A549 (cell line): ENCODE measurements around the gene LILRB2. TPM values are rescaled to one million over a fixed set of nuclear protein-coding genes. Genes with fewer than 3 reads are reported as not detected.
"Not testable (repeated sequence)": the region's sequence is repeated elsewhere in the genome, so short reads cannot be mapped to it uniquely, and the experiment has no call there.

Experiments used
- ATAC-seq, 2 experiments: fragments of 200-7000 bp in 1 of 2; fragments of >200 bp in 1 of 2; cut with Nextera tagmentation in 1 of 2; cut with Tn5 transposase in 1 of 2; 3 replicates each; pipeline versions ENCODE4 v1.8.0 to v1.9.1; 2018 to 2020; ENCODE audit warnings: mild to moderate bottlenecking in 1 of 2, moderate library complexity in 1 of 2
- CTCF ChIA-PET: fragments of 300-600 bp; sonication (Branson Sonifier 250); formaldehyde crosslinking; extraction: SDS; loops from one replicate; lab custom pipeline; 2021; ENCODE audit warnings: antibody characterized with exemption, inconsistent platforms; lab: Yijun Ruan, JAX
- POLR2A ChIA-PET: fragments of 350-600 bp; formaldehyde crosslinking; extraction: SDS; loops from one replicate; lab custom pipeline; 2021; ENCODE audit warnings: antibody characterized with exemption, inconsistent platforms; lab: Yijun Ruan, JAX
- DNase-seq, 2 experiments: peaks; one replicate each; pipeline versions ENCODE4 v3.0.0 to v3.0.0-alpha.2; 2011 to 2016; ENCODE audit warnings: low read depth in 1 of 2, low spot score in 1 of 2
- FAIRE-seq: peaks from 2 replicates; lab custom pipeline; 2011; peaks lifted over from hg19 to GRCh38; lab: Jason Lieb, UNC
- H3K27ac ChIP-seq, 2 experiments: fragments of >200 bp; sonication (Bioruptor Twin); formaldehyde crosslinking; 3 replicates each; pipeline ENCODE4 v1.5.1; 2016 to 2017
- H3K4me1 ChIP-seq: fragments of >200 bp; sonication (Bioruptor Twin); formaldehyde crosslinking; 3 replicates; pipeline ENCODE4 v1.6.1; 2016
- H3K4me2 ChIP-seq: fragments of >200 bp; sonication (Bioruptor Twin); formaldehyde crosslinking; 3 replicates; pipeline ENCODE4 v1.6.1; 2016
- H3K4me3 ChIP-seq: fragments of >200 bp; sonication (Bioruptor Twin); formaldehyde crosslinking; 3 replicates; pipeline ENCODE4 v1.5.1; 2016
- H3K9me3 ChIP-seq: fragments of >200 bp; sonication (Bioruptor Twin); formaldehyde crosslinking; 3 replicates; pipeline ENCODE4 v1.6.1; 2016
- CBX2 ChIP-seq: fragments of 200-600 bp; sonication (generic); IDR thresholded peaks from 2 replicates; pipeline ENCODE4 v1.6.1; 2016; ENCODE audit warnings: low read depth, mild to moderate bottlenecking, borderline replicate concordance
- CHD2 ChIP-seq: fragments of 150-350 bp; IDR thresholded peaks from 2 replicates; pipeline ENCODE4 v1.6.1; 2014; ENCODE audit warnings: low read length; ENCODE audit not compliant: partially characterized antibody
- HDAC2 ChIP-seq: fragments of 200-600 bp; sonication (generic); IDR thresholded peaks from 2 replicates; pipeline ENCODE4 v1.6.1; 2016
- HOXB13 ChIP-seq: fragments of 250-450 bp; sonication (Bioruptor Pico); IDR thresholded peaks from 2 replicates; pipeline ENCODE4 v1.5.0; 2020; ENCODE audit warnings: low read depth, mild to moderate bottlenecking, moderate library complexity
- HOXB5 ChIP-seq: fragments of 250-450 bp; sonication (Bioruptor Pico); IDR thresholded peaks from 2 replicates; pipeline ENCODE4 v1.5.0; 2020; ENCODE audit warnings: mild to moderate bottlenecking, moderate library complexity
- JUN ChIP-seq, 2 experiments: fragments of >200 bp; sonication (Bioruptor Twin); formaldehyde crosslinking; IDR thresholded peaks; 2 replicates in 1 of 2; 3 replicates in 1 of 2; pipeline ENCODE4 v1.6.1; 2016 to 2017
- KDM5A ChIP-seq: fragments of 200-600 bp; sonication (generic); IDR thresholded peaks from 2 replicates; pipeline ENCODE4 v1.6.1; 2016; ENCODE audit warnings: antibody characterized with exemption, mild to moderate bottlenecking
- MYC ChIP-seq: IDR thresholded peaks from 2 replicates; pipeline ENCODE4 v1.6.1; 2012; ENCODE audit warnings: mild to moderate bottlenecking, inconsistent platforms, low read length, improper control_type of control experiment, borderline replicate concordance
- POLR2A ChIP-seq: IDR thresholded peaks from 2 replicates; pipeline ENCODE4 v1.6.1; 2012; ENCODE audit warnings: mild to moderate bottlenecking, low read length
- POLR2AphosphoS2 ChIP-seq: conservative IDR thresholded peaks from 2 replicates; pipeline ENCODE4 v1.6.1; 2012; ENCODE audit warnings: low read length, improper control_type of control experiment, inconsistent platforms
- RAD21 ChIP-seq, 2 experiments: fragments of >200 bp in 1 of 2; sonication (Bioruptor Twin) in 1 of 2; formaldehyde crosslinking in 1 of 2; IDR thresholded peaks in 1 of 2; conservative IDR thresholded peaks in 1 of 2; 2 replicates in 1 of 2; 3 replicates in 1 of 2; pipeline ENCODE4 v1.6.1; 2012 to 2018; ENCODE audit warnings: inconsistent platforms in 1 of 2
- TP53 ChIP-seq: fragments of 250-450 bp; sonication (Bioruptor Pico); IDR thresholded peaks from 2 replicates; pipeline ENCODE4 v1.5.0; 2021; ENCODE audit warnings: mild to moderate bottlenecking, moderate library complexity
- ZFP36 ChIP-seq: fragments of 450-650 bp; IDR thresholded peaks from 2 replicates; pipeline ENCODE4 v1.6.1; 2014; ENCODE audit warnings: borderline replicate concordance; ENCODE audit not compliant: partially characterized antibody
- WGBS: methylation state at CpG from one replicate; pipeline ENCODE4 v1.1.6; 2017; ENCODE audit errors: missing lambda C conversion rate; 5-methylcytosine and 5-hydroxymethylcytosine counted together
- polyA plus RNA-seq, 4 experiments: library from polyadenylated mRNA; depleted of rRNA in 3 of 4; stranded (reverse); fragments of >200 nt; fragmentation: RNase III in 1 of 4; extraction: RNeasy Plus Mini Kit Qiagen cat#74134 plus additional on column Dnase treatment in 1 of 4; gene quantifications; 2 replicates in 3 of 4; 3 replicates in 1 of 4; pipeline ENCODE4 v1.2.3, GENCODE V29; 2011 to 2017
- small RNA-seq, 6 experiments: library from RNA; depleted of rRNA; stranded (forward); fragments of <200 nt; gene quantifications; one replicate each; pipeline ENCODE3, GENCODE V24; 2012
- TF ChIP-seq, protein P1 (sequence below): fragments of 150-350 bp; IDR thresholded peaks from 2 replicates; pipeline ENCODE4 v1.6.1; 2014; ENCODE audit warnings: low read depth, mild to moderate bottlenecking, low read length
- TF ChIP-seq, protein P2 (sequence below): fragments of >200 bp; sonication (Bioruptor Twin); formaldehyde crosslinking; IDR thresholded peaks from 2 replicates; pipeline ENCODE4 v1.6.1; 2016
- TF ChIP-seq, protein P3 (sequence below): fragments of 250-450 bp; sonication (Bioruptor Pico); IDR thresholded peaks from 2 replicates; pipeline ENCODE4 v1.5.0; 2021; ENCODE audit warnings: mild to moderate bottlenecking, moderate library complexity, borderline replicate concordance
- TF ChIP-seq, protein P4 (sequence below): fragments of 250-450 bp; sonication (Bioruptor Pico); IDR thresholded peaks from 2 replicates; pipeline ENCODE4 v1.5.0; 2020; ENCODE audit warnings: low read depth, mild to moderate bottlenecking, moderate library complexity

Gene LILRB2
- polyA plus RNA-seq, 2 of the 4 experiments (the other 2 are of a cell fraction) = not detected

DNA sequence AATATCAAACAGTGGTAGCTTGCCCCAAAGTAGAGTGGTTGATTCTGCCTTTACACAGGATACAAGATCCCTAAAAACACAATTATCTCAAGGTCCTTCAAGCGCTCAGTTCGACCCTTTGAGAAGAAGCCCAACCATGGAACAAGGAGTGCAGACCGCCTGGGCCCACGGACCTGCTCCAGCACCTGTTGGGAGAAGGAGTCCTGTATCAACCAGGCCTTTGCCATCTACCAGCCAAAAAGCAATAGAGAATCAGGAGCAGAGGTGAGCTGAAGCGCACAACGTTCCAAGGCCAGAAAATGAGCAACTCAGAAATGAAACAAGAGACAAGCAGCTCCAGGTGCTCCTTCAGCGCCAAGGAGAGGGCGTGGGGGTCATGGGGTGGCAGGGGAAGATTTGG, 51.8 kb downstream of the LILRB2 start:
- no peak overlapping the region for H3K4me2 ChIP-seq
- ChIA-PET POLR2A (interaction anchor here (1.3 kb wide), 1 partner anchor 92 kb away, joined by 3 read pairs; the partner anchor contains the start of gene CNOT3), CTCF (interaction anchor here (0.5 to 1.3 kb wide), 5 partner anchors 31 to 162 kb away, joined by 3 to 5 read pairs (median 3); no protein-coding TSS in a partner anchor)
- TF ChIP-seq CHD2 (no peak), ZFP36 (no peak), HOXB13 (no peak), JUN (IDR thresholded peaks at IDR 0.05) (no peak), CBX2 (no peak), TP53 (no peak), HDAC2 (no peak), POLR2A (no peak), RAD21 (conservative IDR thresholded peaks at IDR 0.05 in 1 of 2, IDR thresholded peaks at IDR 0.05 in 1 of 2) (no peak), HOXB5 (CRISPR knock-in tag) (no peak), KDM5A (no peak), MYC (no peak), POLR2AphosphoS2 (no peak)
- TF ChIP-seq, protein P1, sequence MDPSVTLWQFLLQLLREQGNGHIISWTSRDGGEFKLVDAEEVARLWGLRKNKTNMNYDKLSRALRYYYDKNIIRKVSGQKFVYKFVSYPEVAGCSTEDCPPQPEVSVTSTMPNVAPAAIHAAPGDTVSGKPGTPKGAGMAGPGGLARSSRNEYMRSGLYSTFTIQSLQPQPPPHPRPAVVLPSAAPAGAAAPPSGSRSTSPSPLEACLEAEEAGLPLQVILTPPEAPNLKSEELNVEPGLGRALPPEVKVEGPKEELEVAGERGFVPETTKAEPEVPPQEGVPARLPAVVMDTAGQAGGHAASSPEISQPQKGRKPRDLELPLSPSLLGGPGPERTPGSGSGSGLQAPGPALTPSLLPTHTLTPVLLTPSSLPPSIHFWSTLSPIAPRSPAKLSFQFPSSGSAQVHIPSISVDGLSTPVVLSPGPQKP = no peak
- TF ChIP-seq, protein P2, sequence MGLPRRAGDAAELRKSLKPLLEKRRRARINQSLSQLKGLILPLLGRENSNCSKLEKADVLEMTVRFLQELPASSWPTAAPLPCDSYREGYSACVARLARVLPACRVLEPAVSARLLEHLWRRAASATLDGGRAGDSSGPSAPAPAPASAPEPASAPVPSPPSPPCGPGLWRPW = no peak
- TF ChIP-seq, protein P3, sequence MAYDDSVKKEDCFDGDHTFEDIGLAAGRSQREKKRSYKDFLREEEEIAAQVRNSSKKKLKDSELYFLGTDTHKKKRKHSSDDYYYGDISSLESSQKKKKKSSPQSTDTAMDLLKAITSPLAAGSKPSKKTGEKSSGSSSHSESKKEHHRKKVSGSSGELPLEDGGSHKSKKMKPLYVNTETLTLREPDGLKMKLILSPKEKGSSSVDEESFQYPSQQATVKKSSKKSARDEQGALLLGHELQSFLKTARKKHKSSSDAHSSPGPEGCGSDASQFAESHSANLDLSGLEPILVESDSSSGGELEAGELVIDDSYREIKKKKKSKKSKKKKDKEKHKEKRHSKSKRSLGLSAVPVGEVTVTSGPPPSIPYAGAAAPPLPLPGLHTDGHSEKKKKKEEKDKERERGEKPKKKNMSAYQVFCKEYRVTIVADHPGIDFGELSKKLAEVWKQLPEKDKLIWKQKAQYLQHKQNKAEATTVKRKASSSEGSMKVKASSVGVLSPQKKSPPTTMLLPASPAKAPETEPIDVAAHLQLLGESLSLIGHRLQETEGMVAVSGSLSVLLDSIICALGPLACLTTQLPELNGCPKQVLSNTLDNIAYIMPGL (CRISPR knock-in tag) = no peak
- TF ChIP-seq, protein P4, sequence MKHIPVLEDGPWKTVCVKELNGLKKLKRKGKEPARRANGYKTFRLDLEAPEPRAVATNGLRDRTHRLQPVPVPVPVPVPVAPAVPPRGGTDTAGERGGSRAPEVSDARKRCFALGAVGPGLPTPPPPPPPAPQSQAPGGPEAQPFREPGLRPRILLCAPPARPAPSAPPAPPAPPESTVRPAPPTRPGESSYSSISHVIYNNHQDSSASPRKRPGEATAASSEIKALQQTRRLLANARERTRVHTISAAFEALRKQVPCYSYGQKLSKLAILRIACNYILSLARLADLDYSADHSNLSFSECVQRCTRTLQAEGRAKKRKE (CRISPR knock-in tag) = no peak
- TF ChIP-seq, all 56 proteins: peak for 0
- no peak overlapping the region for H3K4me3 ChIP-seq
- H3K9me3 ChIP-seq = peaks cover 5% of the 10 kb centered on the region
- FAIRE-seq (no peak), ATAC-seq (no peak), DNase-seq (no peak)
- 75% methylated on average over 8 of the region's 8 CpGs for WGBS
- H3K4me1 ChIP-seq = no peaks in the 10 kb centered on the region
- H3K27ac ChIP-seq = no peak overlapping the region

DNA sequence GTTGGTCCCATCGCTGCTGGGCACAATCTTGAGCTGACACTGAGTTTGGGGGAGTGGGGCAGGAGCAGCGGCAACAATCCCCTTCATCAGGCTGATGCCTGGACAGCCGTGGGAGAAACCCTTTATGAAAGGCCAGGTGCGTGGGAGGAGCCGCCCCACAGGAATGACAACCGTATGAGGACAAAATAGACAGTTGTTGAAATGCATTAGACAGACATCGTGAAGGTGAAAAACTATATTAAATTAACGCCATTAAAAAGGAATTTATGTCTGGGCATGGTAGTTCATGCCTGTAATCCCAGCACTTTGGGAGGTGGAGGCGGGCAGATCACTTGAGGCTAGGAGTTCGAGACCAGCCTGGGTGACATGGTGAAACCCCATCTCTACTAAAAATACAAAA, 56.3 kb downstream of the LILRB2 start:
- POLR2A ChIA-PET = interaction anchor here (1.0 kb wide), 1 partner anchor 14 kb away, joined by 4 read pairs; no protein-coding TSS in a partner anchor

DNA sequence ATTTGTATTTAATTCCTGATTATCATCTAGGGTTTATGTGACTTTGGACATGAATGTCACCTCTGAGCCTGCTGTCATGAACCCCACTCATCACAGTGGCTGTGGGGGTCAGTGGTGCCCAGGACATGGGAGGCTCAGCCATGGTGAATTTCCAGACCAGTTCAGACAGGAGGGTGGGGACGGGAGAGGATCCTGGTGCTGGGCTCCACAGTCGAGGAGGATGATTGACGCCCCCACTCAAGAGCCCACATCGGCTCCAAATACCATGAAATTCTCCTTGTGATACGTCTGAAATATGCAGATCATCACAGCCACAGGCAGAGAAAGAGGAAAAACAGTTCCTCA, 57.0 kb downstream of the LILRB2 start:
- FAIRE-seq, CTCF ChIA-PET, H3K4me1 ChIP-seq, DNase-seq, ATAC-seq, H3K9me3 ChIP-seq, H3K4me3 ChIP-seq, POLR2A ChIA-PET, H3K27ac ChIP-seq, H3K4me2 ChIP-seq: not testable (repeated sequence)
- WGBS = 43% methylated on average over 5 of the region's 5 CpGs

More for the DNA sequence above, 56.3 kb downstream of the LILRB2 start:
- not testable (repeated sequence) for H3K9me3 ChIP-seq, H3K4me3 ChIP-seq, H3K4me1 ChIP-seq, ATAC-seq, H3K4me2 ChIP-seq, H3K27ac ChIP-seq, DNase-seq, FAIRE-seq
- CTCF ChIA-PET = interaction anchor here (1.0 to 1.4 kb wide), 3 partner anchors 34 to 73 kb away, joined by 3 read pairs; no protein-coding TSS in a partner anchor
- WGBS = 69% methylated on average over 10 of the region's 10 CpGs

Small RNA genes within 50 kb of the gene (small RNA-seq; reads per million reads assigned to genes)
- gene AC245884.12 = 0 reads per million in 6 experiments
- gene MIR4752 = 0 reads per million in 6 experiments
- gene RNU6-1307P = 0 reads per million in 6 experiments

Other genes starting within 250 kb of the LILRB2 start
- 0.25 and 0.28 TPM in 2 replicates for gene VSTM1, start 217.2 kb downstream of the LILRB2 start, polyA plus RNA-seq (2011; rRNA removed)
- 0.50 to 0.94 TPM (median 0.53 TPM) in 3 replicates for gene VSTM1, start 217.2 kb downstream of the LILRB2 start, polyA plus RNA-seq (2017; fragmentation: RNase III; extraction: RNeasy Plus Mini Kit Qiagen cat#74134 plus additional on column Dnase treatment)
- not detected in 2 replicates for gene TARM1, start 199.7 kb downstream of the LILRB2 start, polyA plus RNA-seq (2011; rRNA removed)
- not detected in 3 replicates for gene TARM1, start 199.7 kb downstream of the LILRB2 start, polyA plus RNA-seq (2017; fragmentation: RNase III; extraction: RNeasy Plus Mini Kit Qiagen cat#74134 plus additional on column Dnase treatment)
- gene OSCAR, start 180.3 kb downstream of the LILRB2 start, polyA plus RNA-seq (2011; rRNA removed) = 0.26 and 0.33 TPM in 2 replicates
- 0.28 to 0.63 TPM (median 0.31 TPM) in 3 replicates for gene OSCAR, start 180.3 kb downstream of the LILRB2 start, polyA plus RNA-seq (2017; fragmentation: RNase III; extraction: RNeasy Plus Mini Kit Qiagen cat#74134 plus additional on column Dnase treatment)
- 36.5 and 43.5 TPM in 2 replicates for gene NDUFA3, start 178.3 kb downstream of the LILRB2 start, polyA plus RNA-seq (2011; rRNA removed)
- 188 to 198 TPM (median 190 TPM) in 3 replicates for gene NDUFA3, start 178.3 kb downstream of the LILRB2 start, polyA plus RNA-seq (2017; fragmentation: RNase III; extraction: RNeasy Plus Mini Kit Qiagen cat#74134 plus additional on column Dnase treatment)
- 10.8 and 16.1 TPM in 2 replicates for gene TFPT, start 165.5 kb downstream of the LILRB2 start, polyA plus RNA-seq (2011; rRNA removed)
- gene TFPT, start 165.5 kb downstream of the LILRB2 start, polyA plus RNA-seq (2017; fragmentation: RNase III; extraction: RNeasy Plus Mini Kit Qiagen cat#74134 plus additional on column Dnase treatment) = 26.1 to 29.2 TPM (median 26.6 TPM) in 3 replicates
- gene PRPF31, start 165.4 kb downstream of the LILRB2 start, polyA plus RNA-seq (2011; rRNA removed) = 66.9 and 69.8 TPM in 2 replicates
- gene PRPF31, start 165.4 kb downstream of the LILRB2 start, polyA plus RNA-seq (2017; fragmentation: RNase III; extraction: RNeasy Plus Mini Kit Qiagen cat#74134 plus additional on column Dnase treatment) = 164 to 169 TPM (median 164 TPM) in 3 replicates
- gene CNOT3, start 143.3 kb downstream of the LILRB2 start, polyA plus RNA-seq (2011; rRNA removed) = 24.9 and 28.3 TPM in 2 replicates
- gene CNOT3, start 143.3 kb downstream of the LILRB2 start, polyA plus RNA-seq (2017; fragmentation: RNase III; extraction: RNeasy Plus Mini Kit Qiagen cat#74134 plus additional on column Dnase treatment) = 59.2 to 62.6 TPM (median 62.4 TPM) in 3 replicates
- gene LENG1, start 121.4 kb downstream of the LILRB2 start, polyA plus RNA-seq (2011; rRNA removed) = 6.8 and 13.3 TPM in 2 replicates
- gene LENG1, start 121.4 kb downstream of the LILRB2 start, polyA plus RNA-seq (2017; fragmentation: RNase III; extraction: RNeasy Plus Mini Kit Qiagen cat#74134 plus additional on column Dnase treatment) = 11.1 to 13.9 TPM (median 13.8 TPM) in 3 replicates
- gene TMC4, start 108.0 kb downstream of the LILRB2 start, polyA plus RNA-seq (2011; rRNA removed) = 0.61 and 0.84 TPM in 2 replicates
- 0.85 to 1.5 TPM (median 1.2 TPM) in 3 replicates for gene TMC4, start 108.0 kb downstream of the LILRB2 start, polyA plus RNA-seq (2017; fragmentation: RNase III; extraction: RNeasy Plus Mini Kit Qiagen cat#74134 plus additional on column Dnase treatment)
- gene MBOAT7, start 91.5 kb downstream of the LILRB2 start, polyA plus RNA-seq (2011; rRNA removed) = 42.1 and 52.4 TPM in 2 replicates
- gene MBOAT7, start 91.5 kb downstream of the LILRB2 start, polyA plus RNA-seq (2017; fragmentation: RNase III; extraction: RNeasy Plus Mini Kit Qiagen cat#74134 plus additional on column Dnase treatment) = 129 to 142 TPM (median 133 TPM) in 3 replicates
- 53.4 and 61.1 TPM in 2 replicates for gene TSEN34, start 89.8 kb downstream of the LILRB2 start, polyA plus RNA-seq (2011; rRNA removed)
- 79.0 to 90.9 TPM (median 87.7 TPM) in 3 replicates for gene TSEN34, start 89.8 kb downstream of the LILRB2 start, polyA plus RNA-seq (2017; fragmentation: RNase III; extraction: RNeasy Plus Mini Kit Qiagen cat#74134 plus additional on column Dnase treatment)
- gene RPS9, start 80.3 kb downstream of the LILRB2 start, polyA plus RNA-seq (2011; rRNA removed) = 1,440 and 1,504 TPM in 2 replicates
- gene RPS9, start 80.3 kb downstream of the LILRB2 start, polyA plus RNA-seq (2017; fragmentation: RNase III; extraction: RNeasy Plus Mini Kit Qiagen cat#74134 plus additional on column Dnase treatment) = 1,990 to 2,154 TPM (median 2,057 TPM) in 3 replicates
- gene LILRB3, start 58.1 kb downstream of the LILRB2 start, polyA plus RNA-seq (2011; rRNA removed) = not detected in 2 replicates
- not detected in 3 replicates for gene LILRB3, start 58.1 kb downstream of the LILRB2 start, polyA plus RNA-seq (2017; fragmentation: RNase III; extraction: RNeasy Plus Mini Kit Qiagen cat#74134 plus additional on column Dnase treatment)
- gene LILRA6, start 38.3 kb downstream of the LILRB2 start, polyA plus RNA-seq (2011; rRNA removed) = not detected in 2 replicates
- not detected in 3 replicates for gene LILRA6, start 38.3 kb downstream of the LILRB2 start, polyA plus RNA-seq (2017; fragmentation: RNase III; extraction: RNeasy Plus Mini Kit Qiagen cat#74134 plus additional on column Dnase treatment)
- not detected in 2 replicates for gene LILRB5, start 23.8 kb downstream of the LILRB2 start, polyA plus RNA-seq (2011; rRNA removed)
- not detected in 3 replicates for gene LILRB5, start 23.8 kb downstream of the LILRB2 start, polyA plus RNA-seq (2017; fragmentation: RNase III; extraction: RNeasy Plus Mini Kit Qiagen cat#74134 plus additional on column Dnase treatment)
- gene LILRA5, start 32.1 kb upstream of the LILRB2 start, polyA plus RNA-seq (2011; rRNA removed) = not detected in 2 replicates
- gene LILRA5, start 32.1 kb upstream of the LILRB2 start, polyA plus RNA-seq (2017; fragmentation: RNase III; extraction: RNeasy Plus Mini Kit Qiagen cat#74134 plus additional on column Dnase treatment) = not detected in 3 replicates
- not detected in 2 replicates for gene LILRA4, start 58.1 kb upstream of the LILRB2 start, polyA plus RNA-seq (2011; rRNA removed)
- gene LILRA4, start 58.1 kb upstream of the LILRB2 start, polyA plus RNA-seq (2017; fragmentation: RNase III; extraction: RNeasy Plus Mini Kit Qiagen cat#74134 plus additional on column Dnase treatment) = not detected in 3 replicates
- gene LAIR1, start 83.8 kb upstream of the LILRB2 start, polyA plus RNA-seq (2011; rRNA removed) = not detected in 2 replicates
- not detected in 3 replicates for gene LAIR1, start 83.8 kb upstream of the LILRB2 start, polyA plus RNA-seq (2017; fragmentation: RNase III; extraction: RNeasy Plus Mini Kit Qiagen cat#74134 plus additional on column Dnase treatment)
- 0.31 and 0.56 TPM in 2 replicates for gene TTYH1, start 134.4 kb upstream of the LILRB2 start, polyA plus RNA-seq (2011; rRNA removed)
- gene TTYH1, start 134.4 kb upstream of the LILRB2 start, polyA plus RNA-seq (2017; fragmentation: RNase III; extraction: RNeasy Plus Mini Kit Qiagen cat#74134 plus additional on column Dnase treatment) = 0.15 to 0.32 TPM in 2 of 3 replicates, not detected in the other
- gene LENG8, start 168.1 kb upstream of the LILRB2 start, polyA plus RNA-seq (2011; rRNA removed) = 30.6 and 52.8 TPM in 2 replicates
- 137 to 148 TPM (median 140 TPM) in 3 replicates for gene LENG8, start 168.1 kb upstream of the LILRB2 start, polyA plus RNA-seq (2017; fragmentation: RNase III; extraction: RNeasy Plus Mini Kit Qiagen cat#74134 plus additional on column Dnase treatment)
- gene LENG9, start 182.7 kb upstream of the LILRB2 start, polyA plus RNA-seq (2011; rRNA removed) = 1.9 and 2.1 TPM in 2 replicates
- 3.8 to 4.9 TPM (median 4.1 TPM) in 3 replicates for gene LENG9, start 182.7 kb upstream of the LILRB2 start, polyA plus RNA-seq (2017; fragmentation: RNase III; extraction: RNeasy Plus Mini Kit Qiagen cat#74134 plus additional on column Dnase treatment)
- not detected in 2 replicates for gene CDC42EP5, start 192.2 kb upstream of the LILRB2 start, polyA plus RNA-seq (2011; rRNA removed)
- not detected in 3 replicates for gene CDC42EP5, start 192.2 kb upstream of the LILRB2 start, polyA plus RNA-seq (2017; fragmentation: RNase III; extraction: RNeasy Plus Mini Kit Qiagen cat#74134 plus additional on column Dnase treatment)
- gene LAIR2, start 221.7 kb upstream of the LILRB2 start, polyA plus RNA-seq (2011; rRNA removed) = not detected in 2 replicates
- gene LAIR2, start 221.7 kb upstream of the LILRB2 start, polyA plus RNA-seq (2017; fragmentation: RNase III; extraction: RNeasy Plus Mini Kit Qiagen cat#74134 plus additional on column Dnase treatment) = not detected in 3 replicates